A673 (cell line): ENCODE measurements around the gene ANKMY1. TPM values are rescaled to one million over a fixed set of nuclear protein-coding genes. Genes with fewer than 3 reads are reported as not detected.

Experiments used
- BruUV-seq: library from RNA; stranded (reverse); fragments of 400-500 nt; replicated peaks from 2 replicates; lab custom pipeline; 2021; lab: Mats Ljungman, UMichigan
- CTCF ChIA-PET: fragments of 300-600 bp; sonication (Branson Sonifier 250); formaldehyde crosslinking; loops from one replicate; lab custom pipeline; 2022; ENCODE audit warnings: antibody characterized with exemption; lab: Charles Lee
- POLR2A ChIA-PET: fragments of 300-600 bp; sonication (Branson Sonifier 250); formaldehyde crosslinking; loops from one replicate; lab custom pipeline; 2022; ENCODE audit warnings: antibody characterized with exemption; ENCODE audit not compliant: low non-redundant PET; lab: Charles Lee
- DNase-seq: peaks from one replicate; pipeline ENCODE4 v3.0.0-alpha.2; 2015; ENCODE audit warnings: low spot score
- H3K27ac ChIP-seq: fragments of 200-600 bp; sonication (generic); 2 replicates; pipeline ENCODE4 v1.5.1; 2016; ENCODE audit warnings: mixed run types, low read depth, mild to moderate bottlenecking, mixed read lengths, antibody characterized with exemption, low read length; ENCODE audit not compliant: poor library complexity, severe bottlenecking
- H3K27me3 ChIP-seq: fragments of 200-600 bp; sonication (generic); replicated peaks from 2 replicates; pipeline ENCODE4 v1.6.1; 2017; ENCODE audit warnings: mixed run types, low read depth, mild to moderate bottlenecking, mixed read lengths, antibody characterized with exemption, low read length; ENCODE audit not compliant: insufficient read depth, poor library complexity
- H3K36me3 ChIP-seq: fragments of 200-600 bp; sonication (generic); 2 replicates; pipeline ENCODE4 v1.6.1; 2016; ENCODE audit warnings: mixed run types, mild to moderate bottlenecking, mixed read lengths, antibody characterized with exemption, low read length; ENCODE audit not compliant: insufficient read depth, poor library complexity, severe bottlenecking
- H3K4me1 ChIP-seq: fragments of 200-600 bp; sonication (generic); 2 replicates; pipeline ENCODE4 v1.6.1; 2017; ENCODE audit warnings: mixed run types, mild to moderate bottlenecking, mixed read lengths, antibody characterized with exemption, low read length; ENCODE audit not compliant: insufficient read depth, poor library complexity, severe bottlenecking
- H3K4me3 ChIP-seq: fragments of 200-600 bp; sonication (generic); 2 replicates; pipeline ENCODE4 v1.5.1; 2016; ENCODE audit warnings: low read depth, mixed run types, mild to moderate bottlenecking, mixed read lengths, low read length; ENCODE audit not compliant: poor library complexity, severe bottlenecking
- H3K9me3 ChIP-seq: fragments of 200-600 bp; sonication (generic); 2 replicates; pipeline ENCODE4 v1.6.1; 2016; ENCODE audit warnings: mixed run types, low read depth, mild to moderate bottlenecking, mixed read lengths, antibody characterized with exemption, low read length; ENCODE audit not compliant: poor library complexity, severe bottlenecking
- CTCF ChIP-seq: fragments of 300-800, 200-600 bp; sonication (generic); conservative IDR thresholded peaks from 2 replicates; pipeline ENCODE4 v1.5.1; 2017; ENCODE audit warnings: low read depth, mild to moderate bottlenecking, antibody characterized with exemption, low read length, moderate library complexity, mixed read lengths
- EZH2 ChIP-seq: fragments of 200-600 bp; sonication (generic); IDR thresholded peaks from 2 replicates; pipeline ENCODE4 v1.6.1; 2017; ENCODE audit warnings: borderline replicate concordance, low read depth, mild to moderate bottlenecking, mixed read lengths, antibody characterized with exemption, low read length; ENCODE audit not compliant: poor library complexity, severe bottlenecking
- intact Hi-C: fragments of 100-400 bp; cut with micrococcal nuclease; formaldehyde crosslinking; loops from one replicate; pipeline ENCODE4 v1.10.0; 2022; ENCODE audit not compliant: unreplicated experiment
- total RNA-seq: library from RNA; stranded (reverse); gene quantifications from 2 replicates; pipeline ENCODE4 v1.2.3, GENCODE V29; 2021

The ANKMY1 gene
- total RNA-seq, 1 experiment from 2014 or later, result 21.8 TPM

- ChIA-PET POLR2A (no interaction called here), CTCF (no interaction called here)
- H3K9me3 ChIP-seq, result no peaks in the 10 kb centered on the region
- H3K36me3 ChIP-seq, result no peaks in the 10 kb centered on the region
- intact Hi-C loops, result no loop called here
- H3K4me3 ChIP-seq, result peak within 1 kb of the TSS; percentile 71
- no peak for TF ChIP-seq EZH2
- TF ChIP-seq CTCF, result no peak
- H3K4me1 ChIP-seq, result peaks cover 21% of the 10 kb centered on the region
- no peaks in the 10 kb centered on the region for H3K27me3 ChIP-seq
- peak within 1 kb of the TSS; percentile 87 for H3K27ac ChIP-seq
- peak; percentile 59 for DNase-seq
- BruUV-seq, result no TSS peak
Observed at GRCh38 chr2:240567872-240568677, 10.3 kb upstream of the ANKMY1 start, which contains the start of gene RNPEPL1. TSS of gene RNPEPL1 (plus strand) at chr2:240568484. CDS start at chr2:240568587, 103 bp downstream.

GRCh38 chr2:240567137-240567871, 9.5 kb upstream of the ANKMY1 start:
- CTCF ChIA-PET, result interaction anchor here (1.8 kb wide), 1 partner anchor 19 kb away, joined by 14 read pairs; the partner anchor contains the start of gene CAPN10
- intact Hi-C loops, result no loop called here
- Histone ChIP-seq H3K4me3 (peak overlapping the region; percentile 70), H3K27me3 (no peaks in the 10 kb centered on the region), H3K36me3 (no peaks in the 10 kb centered on the region), H3K27ac (peak overlapping the region; percentile 87), H3K9me3 (no peaks in the 10 kb centered on the region), H3K4me1 (peaks cover 21% of the 10 kb centered on the region)
- BruUV-seq, result no TSS peak
- DNase-seq, result no peak
- POLR2A ChIA-PET, result no interaction called here
- TF ChIP-seq CTCF (no peak), EZH2 (no peak)

GRCh38 chr2:240566203-240567136, 8.7 kb upstream of the ANKMY1 start:
- peak overlapping the region; percentile 73 for H3K27ac ChIP-seq
- TF ChIP-seq CTCF (peak; percentile 79), EZH2 (no peak)
- no peaks in the 10 kb centered on the region for H3K27me3 ChIP-seq
- no TSS peak for BruUV-seq
- peak overlapping the region; percentile 70 for H3K4me3 ChIP-seq
- intact Hi-C loops, result loop anchor here (1.0 kb wide), 1 partner anchor 20 kb away; the partner anchor contains the start of gene CAPN10
- peak; percentile 91 for DNase-seq
- POLR2A ChIA-PET, result no interaction called here
- H3K36me3 ChIP-seq, result no peaks in the 10 kb centered on the region
- CTCF ChIA-PET, result interaction anchor here (1.8 kb wide), 1 partner anchor 20 kb away, joined by 14 read pairs; the partner anchor contains the start of gene CAPN10
- no peaks in the 10 kb centered on the region for H3K9me3 ChIP-seq
- H3K4me1 ChIP-seq, result peaks cover 21% of the 10 kb centered on the region
